K562 (cell line): ENCODE results near the gene NRXN2. TPM values are rescaled to one million over a fixed set of nuclear protein-coding genes. Genes with fewer than 3 reads are reported as not detected.

Source experiments
- ATAC-seq: fragments of 200-7000 bp; cut with Tn5 transposase; 3 replicates; pipeline ENCODE4 v1.9.1; 2020; ENCODE audit warnings: moderate library complexity
- BruUV-seq: library from RNA; stranded (reverse); fragments of 400-500 nt; replicated peaks from 2 replicates; lab custom pipeline; 2021; lab: Mats Ljungman, UMichigan
- CTCF ChIA-PET: fragments of 300-600 bp; formaldehyde crosslinking; extraction: SDS; loops from one replicate; lab custom pipeline; 2021; ENCODE audit warnings: low intra/inter-chr PET ratio; lab: Yijun Ruan, JAX
- POLR2A ChIA-PET: fragments of 300-600, 350-650 bp; sonication (Branson Sonifier 250); formaldehyde crosslinking; extraction: SDS; loops from one replicate; lab custom pipeline; 2021; ENCODE audit warnings: antibody characterized with exemption, inconsistent platforms; lab: Yijun Ruan, JAX
- DNase-seq, 4 experiments: peaks; one replicate each; pipeline versions ENCODE4 v3.0.0 to v3.0.0-alpha.2; 2011 to 2018; ENCODE audit warnings: low spot score in 3 of 4, mixed read lengths in 3 of 4; ENCODE audit errors: extremely low read depth in 1 of 4
- FAIRE-seq: peaks from 2 replicates; lab custom pipeline; 2011; peaks lifted over from hg19 to GRCh38; lab: Jason Lieb, UNC
- H2AFZ ChIP-seq: 2 replicates; pipeline ENCODE4 v1.6.0; 2011; ENCODE audit warnings: low read depth, low read length, control low read depth, inconsistent platforms
- H3K27ac ChIP-seq: fragments of 200-600 bp; 3 replicates; pipeline ENCODE4 v1.8.0; 2011; ENCODE audit warnings: low read depth, mild to moderate bottlenecking, control low read depth, inconsistent platforms, low read length, moderate library complexity, mixed read lengths; ENCODE audit errors: extremely low read depth
- H3K27me3 ChIP-seq, 2 experiments: fragments of 300-600 bp in 1 of 2; 2 replicates in 1 of 2; 3 replicates in 1 of 2; pipeline versions ENCODE4 v1.6.0 to v1.8.0; 2011; ENCODE audit warnings: inconsistent platforms in 2 of 2, low read length in 2 of 2, mild to moderate bottlenecking in 1 of 2, mixed read lengths in 1 of 2, moderate library complexity in 1 of 2; ENCODE audit not compliant: control insufficient read depth in 2 of 2, insufficient read depth in 2 of 2
- H3K36me3 ChIP-seq: fragments of 300-600 bp; 3 replicates; pipeline ENCODE4 v1.8.0; 2011; ENCODE audit warnings: mild to moderate bottlenecking, low read length, inconsistent platforms; ENCODE audit not compliant: control insufficient read depth, insufficient read depth
- H3K4me1 ChIP-seq, 2 experiments: fragments of 200-600 bp in 1 of 2; replicated peaks in 1 of 2; 2 replicates in 1 of 2; 3 replicates in 1 of 2; pipeline versions ENCODE4 v1.5.1 to v1.8.0; 2011; ENCODE audit warnings: inconsistent platforms in 2 of 2, low read length in 2 of 2, mild to moderate bottlenecking in 1 of 2, mixed read lengths in 1 of 2, moderate library complexity in 1 of 2; ENCODE audit not compliant: control insufficient read depth in 2 of 2, insufficient read depth in 2 of 2
- H3K4me2 ChIP-seq: 2 replicates; pipeline ENCODE4 v1.6.1; 2011; ENCODE audit warnings: low read length, control low read depth, inconsistent platforms, mixed read lengths; ENCODE audit not compliant: insufficient read depth
- H3K4me3 ChIP-seq: fragments of 200-600 bp; sonication (generic), shearing (Covaris generic); 2 replicates; pipeline ENCODE4 v1.5.1; 2016; ENCODE audit warnings: control low read depth, inconsistent platforms
- H3K79me2 ChIP-seq: fragments of 200-600 bp; 3 replicates; pipeline ENCODE4 v1.8.0; 2011; ENCODE audit warnings: low read length, inconsistent platforms; ENCODE audit not compliant: control insufficient read depth, insufficient read depth
- H3K9ac ChIP-seq, 2 experiments: 2 replicates each; pipeline versions ENCODE4 v1.6.0 to v1.6.1; 2011; ENCODE audit warnings: low read depth in 2 of 2, low read length in 2 of 2, control low read depth in 1 of 2, inconsistent platforms in 1 of 2, mild to moderate bottlenecking in 1 of 2, mixed read lengths in 1 of 2; ENCODE audit not compliant: insufficient read depth in 1 of 2
- H3K9me1 ChIP-seq: one replicate; pipeline ENCODE4 v1.6.0; 2011; ENCODE audit warnings: inconsistent platforms, mild to moderate bottlenecking, low read length, moderate library complexity; ENCODE audit not compliant: control insufficient read depth, insufficient read depth
- H3K9me3 ChIP-seq: replicated peaks from 2 replicates; pipeline ENCODE4 v1.5.1; 2011; ENCODE audit warnings: low read depth, low read length, inconsistent platforms; ENCODE audit not compliant: control insufficient read depth, insufficient read depth
- H4K20me1 ChIP-seq: replicated peaks from 2 replicates; pipeline ENCODE4 v1.6.1; 2011; ENCODE audit warnings: low read length, inconsistent platforms, mixed read lengths; ENCODE audit not compliant: control insufficient read depth, insufficient read depth
- ARID4B ChIP-seq: sonication (generic); formaldehyde crosslinking; IDR thresholded peaks from 2 replicates; pipeline ENCODE4 v1.8.0; 2022; ENCODE audit warnings: mild to moderate bottlenecking, missing genetic modification reagents
- CCNT2 ChIP-seq: IDR thresholded peaks from 2 replicates; pipeline ENCODE4 v1.6.1; 2011; ENCODE audit warnings: borderline replicate concordance, low read depth, mild to moderate bottlenecking, moderate library complexity, mixed read lengths, low read length; ENCODE audit not compliant: insufficient read length; ENCODE audit errors: extremely low read depth
- HDAC3 ChIP-seq: fragments of 450-650 bp; IDR thresholded peaks from 2 replicates; pipeline ENCODE4 v1.6.1; 2018; ENCODE audit warnings: borderline replicate concordance, mild to moderate bottlenecking, moderate library complexity; ENCODE audit not compliant: partially characterized antibody
- IRF2 ChIP-seq: sonication (generic); formaldehyde crosslinking; IDR thresholded peaks from 2 replicates; pipeline ENCODE4 v1.8.1; 2022; ENCODE audit warnings: mild to moderate bottlenecking, missing genetic modification reagents
- KAT7 ChIP-seq: sonication (generic); formaldehyde crosslinking; IDR thresholded peaks from 2 replicates; pipeline ENCODE4 v1.8.0; 2022; ENCODE audit warnings: missing genetic modification reagents, mild to moderate bottlenecking, borderline replicate concordance
- MCM7 ChIP-seq, 2 experiments: fragments of 450-650 bp; IDR thresholded peaks; 2 replicates each; pipeline ENCODE4 v1.6.1; 2016 to 2018
- NR1H2 ChIP-seq: sonication (generic); formaldehyde crosslinking; IDR thresholded peaks from 2 replicates; pipeline ENCODE4 v1.4.0; 2020; ENCODE audit warnings: mild to moderate bottlenecking, missing genetic modification reagents
- TEAD4 ChIP-seq, 2 experiments: sonication (generic) in 1 of 2; formaldehyde crosslinking in 1 of 2; IDR thresholded peaks; 2 replicates each; pipeline versions ENCODE4 v1.6.1 to v1.8.0; 2012 to 2022; ENCODE audit warnings: borderline replicate concordance in 1 of 2, inconsistent platforms in 1 of 2, low read length in 1 of 2, mild to moderate bottlenecking in 1 of 2, missing genetic modification reagents in 1 of 2
- XRCC5 ChIP-seq: fragments of 200-400 bp; formaldehyde crosslinking; IDR thresholded peaks from 2 replicates; pipeline ENCODE4 v1.6.1; 2017; ENCODE audit warnings: low read depth, mild to moderate bottlenecking, low read length
- ZNF274 ChIP-seq: IDR thresholded peaks from 2 replicates; pipeline ENCODE4 v1.6.1; 2011; ENCODE audit warnings: low read depth, mild to moderate bottlenecking, low read length, moderate library complexity, borderline replicate concordance
- ZNF354B ChIP-seq: fragments of 250-450 bp; sonication (Bioruptor Pico); IDR thresholded peaks from 2 replicates; pipeline ENCODE4 v1.4.0; 2020
- ZNF449 ChIP-seq: fragments of 250-450 bp; sonication (Bioruptor Pico); IDR thresholded peaks from 2 replicates; pipeline ENCODE4 v1.8.0; 2022; ENCODE audit warnings: moderate library complexity, mild to moderate bottlenecking, inconsistent platforms
- WGBS: fragments of 100-300 bp; shearing (Covaris generic); methylation state at CpG from one replicate; pipeline ENCODE4 v1.1.6; 2016; ENCODE audit warnings: low coverage, mixed read lengths; ENCODE audit not compliant: insufficient coverage; ENCODE audit errors: missing lambda C conversion rate; 5-methylcytosine and 5-hydroxymethylcytosine counted together
- in situ Hi-C: fragments of 300-500 bp; cut with MboI; formaldehyde crosslinking; loops from 4 replicates; pipeline ENCODE4 v1.15.0; 2018; ENCODE audit warnings: inconsistent platforms, mixed read lengths
- intact Hi-C: fragments of 100-400 bp; cut with micrococcal nuclease; formaldehyde crosslinking; loops from 2 replicates; pipeline ENCODE4 v1.14.2; 2022
- polyA plus RNA-seq, 8 experiments: library from polyadenylated mRNA; depleted of rRNA in 4 of 8; stranded (reverse) in 5 of 8; unstranded in 3 of 8; fragments of >200 nt; fragmentation: Nextera tagmentation in 2 of 8; fragmentation: Illumina TruSeq in 1 of 8; extraction: Ambion mirVana in 2 of 8; extraction: Trizol in 1 of 8; gene quantifications; 2 replicates each; pipeline versions ENCODE4 v1.2.1 to v1.2.3, GENCODE V29; 2011 to 2014; ENCODE audit warnings: inconsistent platforms in 1 of 8, missing spikeins in 1 of 8
- total RNA-seq, 7 experiments: library from RNA; depleted of rRNA in 6 of 7; stranded (reverse); fragments of >200 nt in 6 of 7; fragmentation: Illumina TruSeq in 2 of 7; extraction: Trizol in 2 of 7; gene quantifications; 2 replicates each; pipeline versions ENCODE4 v1.2.1 to v1.2.3, GENCODE V29; 2011 to 2021; ENCODE audit warnings: low replicate concordance in 1 of 7

Gene NRXN2
- total and polyA plus RNA-seq, 9 of the 15 experiments (the other 6 are each of a cell fraction or from before 2014, with no cell fraction given): 0.07 to 0.47 (median 0.15) TPM; not detected in 4

DNA sequence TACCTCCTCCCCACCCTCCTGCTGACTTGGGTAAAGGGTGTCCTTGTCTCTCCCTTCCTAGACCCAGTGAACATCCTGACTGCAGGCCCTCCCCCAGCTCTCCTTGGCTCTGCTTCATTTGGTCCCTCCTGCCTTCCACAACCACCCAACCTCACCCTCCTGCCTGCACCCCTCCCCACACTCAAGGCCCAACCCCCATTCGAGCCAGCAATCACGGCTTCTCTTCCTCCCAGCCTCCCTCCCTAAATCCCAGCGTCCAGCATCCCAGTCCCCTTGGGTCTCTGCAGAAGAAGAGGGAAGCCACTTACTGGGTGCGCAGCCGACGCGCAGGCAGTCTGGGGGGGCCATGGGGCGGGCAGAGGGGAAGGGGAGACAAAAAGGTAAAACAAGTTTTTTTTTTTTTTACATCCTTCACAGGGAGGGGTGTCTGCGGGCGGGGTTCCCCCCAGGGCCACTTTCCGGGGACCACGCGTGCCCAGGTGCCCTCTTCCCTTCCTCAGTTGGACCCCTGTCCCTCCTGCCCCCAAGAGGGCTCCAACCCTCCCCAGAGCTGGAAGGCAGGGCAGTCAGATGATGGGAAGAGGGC lies 69.5 kb downstream of the NRXN2 start (continued):
- TF ChIP-seq ARID4B (CRISPR knock-in tag): 0 out of 2 replicates have a peak, but pooled peaks have one; percentile 11

- DNase-seq: peak; percentile 84 to 88 (median 86)
- Histone ChIP-seq H3K9me1 (no peaks in the 10 kb centered on the region), H3K79me2 (no peaks in the 10 kb centered on the region), H3K4me1 (peaks cover 23 to 27% of the 10 kb centered on the region in 2 experiments), H3K27ac (no peak overlapping the region), H3K4me3 (no peak overlapping the region), H3K27me3 (peaks cover 0 to 18% of the 10 kb centered on the region in 2 experiments; a peak in 3 of 5 replicates), H3K36me3 (no peaks in the 10 kb centered on the region), H3K4me2 (peak overlapping the region; percentile 16; the same call in 1 of the 2 replicates), H3K9ac (no peak overlapping the region), H4K20me1 (peaks cover 7% of the 10 kb centered on the region; the same call in 1 of the 2 replicates), H3K9me3 (no peaks in the 10 kb centered on the region), H2AFZ (peak overlapping the region; percentile 87)
- ATAC-seq: peak; percentile 89
- 38% methylated on average over 13 of the region's 13 CpGs for WGBS
- CTCF ChIA-PET: interaction anchor here (0.6 to 1.6 kb wide), 4 partner anchors 87 to 335 kb away, joined by 3 to 5 read pairs (median 4); partner anchors contain the start of genes PRDX5 and TRMT112
- POLR2A ChIA-PET: interaction anchor here (0.6 to 1.1 kb wide), 5 partner anchors 8 to 294 kb away, joined by 3 read pairs; partner anchors contain the start of gene RPS6KA4
- peak; percentile 90 for FAIRE-seq
- in situ Hi-C loops (no loop called here), intact Hi-C loops (loop anchor here (2.0 to 10.0 kb wide), 2 partner anchors 72 to 204 kb away; partner anchors contain the start of gene NRXN2)
- no TSS peak for BruUV-seq
- TF ChIP-seq XRCC5 (peak; percentile 59; the same call in 1 of the 2 replicates), ZNF354B (CRISPR knock-in tag) (no peak), HDAC3 (no peak), NR1H2 (CRISPR knock-in tag) (no peak), CCNT2 (no peak), ZNF449 (CRISPR knock-in tag) (no peak), TEAD4 (IDR thresholded peaks at IDR 0.05; ENCODE audit: low read length) (no peak), TEAD4 (CRISPR knock-in tag; IDR thresholded peaks at IDR 0.05; ENCODE audit: borderline replicate concordance) (no peak), IRF2 (no peak), ZNF274 (no peak), MCM7 (IDR thresholded peaks at IDR 0.05) (no peak), KAT7 (CRISPR knock-in tag) (no peak)
These were observed 70.2 kb downstream of the NRXN2 start for GRCh38 chr11:64652586-64653387.
